Loucy (cell line): ENCODE results near the gene RACGAP1.

Experiments used
- H2AFZ ChIP-seq: fragments of 200-600 bp; sonication (generic); 2 replicates; pipeline ENCODE4 v1.6.0; 2016; ENCODE audit warnings: antibody characterized with exemption, mild to moderate bottlenecking, low read length, moderate library complexity
- H3F3A ChIP-seq: fragments of 200-600 bp; 2 replicates; pipeline ENCODE4 v1.6.0; 2016; ENCODE audit warnings: antibody characterized with exemption, low read depth, mild to moderate bottlenecking
- H3K27me3 ChIP-seq: fragments of 200-600 bp; sonication (generic); 2 replicates; pipeline ENCODE4 v1.6.1; 2014; ENCODE audit warnings: low read length, mild to moderate bottlenecking; ENCODE audit not compliant: insufficient read depth, poor library complexity, severe bottlenecking
- H3K36me3 ChIP-seq: fragments of 200-600 bp; sonication (generic); 2 replicates; pipeline ENCODE4 v1.6.1; 2016; ENCODE audit warnings: low read length; ENCODE audit not compliant: insufficient read depth
- H3K4me1 ChIP-seq: fragments of 200-600 bp; sonication (generic); 2 replicates; pipeline ENCODE4 v1.5.1; 2014; ENCODE audit warnings: low read length, mild to moderate bottlenecking; ENCODE audit not compliant: insufficient read depth, poor library complexity, severe bottlenecking
- H3K4me2 ChIP-seq: fragments of 200-600 bp; sonication (generic); 2 replicates; pipeline ENCODE4 v1.6.0; 2014; ENCODE audit warnings: antibody characterized with exemption, low read length, low read depth, mild to moderate bottlenecking; ENCODE audit not compliant: poor library complexity, severe bottlenecking
- H3K4me3 ChIP-seq: fragments of 200-600 bp; sonication (generic); 2 replicates; pipeline ENCODE4 v1.5.1; 2014; ENCODE audit warnings: low read length, mild to moderate bottlenecking, mixed read lengths; ENCODE audit not compliant: poor library complexity, severe bottlenecking
- H3K79me2 ChIP-seq: fragments of 200-600 bp; sonication (generic); 2 replicates; pipeline ENCODE4 v1.6.1; 2014; ENCODE audit warnings: low read length; ENCODE audit not compliant: insufficient read depth
- H3K9ac ChIP-seq: fragments of 200-600 bp; sonication (generic); 2 replicates; pipeline ENCODE4 v1.6.0; 2014; ENCODE audit warnings: mild to moderate bottlenecking, low read depth, low read length, moderate library complexity; ENCODE audit not compliant: poor library complexity, severe bottlenecking
- H3K9me2 ChIP-seq: fragments of 200-600 bp; sonication (generic); replicated peaks from 2 replicates; pipeline ENCODE4 v1.6.1; 2016; ENCODE audit warnings: low read depth, low read length, mixed read lengths
- H3K9me3 ChIP-seq: fragments of 200-600 bp; sonication (generic); 2 replicates; pipeline ENCODE4 v1.6.1; 2014; ENCODE audit warnings: mild to moderate bottlenecking, antibody characterized with exemption, low read length, low read depth; ENCODE audit not compliant: insufficient read depth
- H4K20me1 ChIP-seq: fragments of 200-600 bp; sonication (generic); 2 replicates; pipeline ENCODE4 v1.6.0; 2014; ENCODE audit warnings: antibody characterized with exemption, low read length, mild to moderate bottlenecking; ENCODE audit not compliant: insufficient read depth, poor library complexity, severe bottlenecking
- CTCF ChIP-seq: fragments of 200-600 bp; sonication (generic); conservative IDR thresholded peaks from 2 replicates; pipeline ENCODE4 v1.5.1; 2014; ENCODE audit warnings: mild to moderate bottlenecking, antibody characterized with exemption, low read length
- EZH2phosphoT487 ChIP-seq: fragments of 200-600 bp; IDR thresholded peaks from 2 replicates; pipeline ENCODE4 v1.6.1; 2018; ENCODE audit warnings: antibody characterized with exemption, mild to moderate bottlenecking, moderate library complexity, borderline replicate concordance

Gene RACGAP1

GRCh38 chr12:49953151-49953550, 72.1 kb downstream of the RACGAP1 start:
- Histone ChIP-seq H3K4me2 (no peak overlapping the region), H3K9ac (peak overlapping the region; percentile 27)
- no peak for TF ChIP-seq CTCF
- no peak for TF ChIP-seq EZH2phosphoT487

GRCh38 chr12:49952391-49953055, 72.8 kb downstream of the RACGAP1 start:
- H4K20me1 ChIP-seq = no peaks in the 10 kb centered on the region
- no peak overlapping the region for H3K4me2 ChIP-seq
- H3K36me3 ChIP-seq = no peaks in the 10 kb centered on the region
- H3K79me2 ChIP-seq = no peaks in the 10 kb centered on the region
- no peak overlapping the region for H2AFZ ChIP-seq
- TF ChIP-seq CTCF (no peak), EZH2phosphoT487 (no peak)
- no peaks in the 10 kb centered on the region for H3K9me3 ChIP-seq
- no peaks in the 10 kb centered on the region for H3K27me3 ChIP-seq
- no peaks in the 10 kb centered on the region for H3K9me2 ChIP-seq
- no peak overlapping the region for H3K4me3 ChIP-seq
- H3F3A ChIP-seq = no peaks in the 10 kb centered on the region
- H3K4me1 ChIP-seq = peaks cover 55% of the 10 kb centered on the region
- no peak overlapping the region for H3K9ac ChIP-seq

More at GRCh38 chr12:49953151-49953550, 72.1 kb downstream of the RACGAP1 start:
- no peaks in the 10 kb centered on the region for H3F3A ChIP-seq
- no peaks in the 10 kb centered on the region for H3K36me3 ChIP-seq
- H3K9me3 ChIP-seq = no peaks in the 10 kb centered on the region
- H3K9me2 ChIP-seq = no peaks in the 10 kb centered on the region
- no peaks in the 10 kb centered on the region for H4K20me1 ChIP-seq
- H3K4me3 ChIP-seq = no peak overlapping the region
- H3K79me2 ChIP-seq = no peaks in the 10 kb centered on the region
- H2AFZ ChIP-seq = no peak overlapping the region
- no peaks in the 10 kb centered on the region for H3K27me3 ChIP-seq
- H3K4me1 ChIP-seq = peaks cover 61% of the 10 kb centered on the region

GRCh38 chr12:49951411-49952240, 73.7 kb downstream of the RACGAP1 start:
- H3K27me3 ChIP-seq = no peaks in the 10 kb centered on the region
- H3K4me1 ChIP-seq = peaks cover 48% of the 10 kb centered on the region
- 0 out of 2 replicates have a peak, but pooled peaks cover under 1% of the 10 kb centered on the region for H3F3A ChIP-seq
- no peaks in the 10 kb centered on the region for H3K9me2 ChIP-seq
- no peaks in the 10 kb centered on the region for H3K79me2 ChIP-seq
- TF ChIP-seq CTCF (no peak), EZH2phosphoT487 (no peak)
- peak overlapping the region; percentile 13; the same call in 1 of the 2 replicates for H2AFZ ChIP-seq
- H3K4me2 ChIP-seq = no peak overlapping the region
- no peak overlapping the region for H3K4me3 ChIP-seq
- H3K36me3 ChIP-seq = no peaks in the 10 kb centered on the region
- H3K9me3 ChIP-seq = no peaks in the 10 kb centered on the region
- H3K9ac ChIP-seq = peak overlapping the region; percentile 20
- no peaks in the 10 kb centered on the region for H4K20me1 ChIP-seq
